ENCODE data around the gene TYROBP. TPM values are rescaled to one million over a fixed set of nuclear protein-coding genes. Genes with fewer than 3 reads are reported as not detected.

TYROBP gene
- total and polyA plus RNA-seq, 4 donors: 26.8 to 89.6 (median 40.7) TPM

DNA sequence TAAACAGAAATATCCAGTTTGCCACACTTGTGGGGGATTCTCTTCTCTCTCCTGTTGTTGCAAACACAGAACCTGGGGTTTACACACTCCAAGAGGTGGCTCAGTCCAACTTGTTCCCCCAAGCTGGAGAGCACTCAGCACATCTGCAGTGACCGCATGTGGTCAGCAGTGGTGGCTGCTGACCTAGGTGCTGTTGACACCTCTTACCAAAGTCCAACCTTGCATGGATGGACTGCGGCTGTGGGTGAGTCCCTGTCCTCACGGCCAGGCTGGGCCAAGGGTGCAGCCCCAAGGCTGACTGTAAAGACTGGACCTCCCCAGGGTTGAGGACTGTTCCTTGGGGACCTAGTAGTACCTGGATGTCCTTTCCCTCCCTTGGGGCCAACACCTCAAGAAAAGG, 34.1 kb upstream of the TYROBP start (continued):
- TF ChIP-seq FOXA1 (IDR thresholded peaks at IDR 0.05) (peak; percentile 66), RAD21 (IDR thresholded peaks at IDR 0.05) (peak; percentile 18 to 49), SP1 (IDR thresholded peaks at IDR 0.05) (peak; percentile 89)

DNA sequence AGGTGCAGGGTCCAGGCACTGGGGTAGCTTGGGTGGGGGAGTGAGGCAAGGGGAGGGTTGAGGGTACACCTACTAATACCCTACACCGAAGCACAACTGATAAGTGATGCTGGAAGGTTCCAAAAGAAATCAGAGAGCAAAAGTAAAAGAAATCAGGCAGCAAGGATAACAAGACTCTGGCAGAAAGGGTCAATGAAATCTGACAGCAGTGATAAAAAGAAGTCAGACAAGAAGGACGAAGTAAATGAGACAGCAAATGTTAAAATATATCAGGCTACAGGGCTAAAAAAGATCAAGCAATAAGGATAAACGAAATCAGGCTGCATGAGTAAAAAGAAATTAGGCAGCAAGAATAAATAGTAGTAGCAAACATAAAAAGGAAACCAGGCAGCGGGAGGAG, 32.7 kb upstream of the TYROBP start:
- H3K27me3 ChIP-seq (ENCODE audit: control insufficient read depth in 4 of 4, insufficient read depth in 4 of 4, low read length in 3 of 4): no peaks in the 10 kb centered on the region
- whole genome bisulfite sequencing: 77% methylated on average over 4 of the region's 4 CpGs
- H3K27ac ChIP-seq (ENCODE audit: low read depth in 1 of 2, low read length in 2 of 2): no peak overlapping the region
- no peak overlapping the region for H3K9ac ChIP-seq (ENCODE audit: low read depth in 1 of 2, low read length in 2 of 2)
- DNase-seq (ENCODE audit: low spot score): no peak
- H3K4me1 ChIP-seq (ENCODE audit: control insufficient read depth in 4 of 4, insufficient read depth in 4 of 4, low read length in 3 of 4): peaks cover 8 to 35% (median 23%) of the 10 kb centered on the region in 4 donors
- peaks cover 0 to 5% (median under 1%) of the 10 kb centered on the region in 4 donors for H3K36me3 ChIP-seq (ENCODE audit: control insufficient read depth in 4 of 4, insufficient read depth in 3 of 4, low read depth in 1 of 4, low read length in 3 of 4)
- no peaks in the 10 kb centered on the region for H3K9me3 ChIP-seq (ENCODE audit: control insufficient read depth in 4 of 4, low read length in 3 of 4)
- no peak overlapping the region for H3K4me3 ChIP-seq (ENCODE audit: low read depth in 1 of 3, low read length in 3 of 3)
- TF ChIP-seq RAD21 (IDR thresholded peaks at IDR 0.05) (no peak), FOXA1 (IDR thresholded peaks at IDR 0.05) (no peak), FOXA2 (IDR thresholded peaks at IDR 0.05) (no peak), GABPA (IDR thresholded peaks at IDR 0.05 in 1 of 2, conservative IDR thresholded peaks at IDR 0.05 in 1 of 2) (no peak), NR2F2 (IDR thresholded peaks at IDR 0.05) (no peak)
- TF ChIP-seq, protein P1, sequence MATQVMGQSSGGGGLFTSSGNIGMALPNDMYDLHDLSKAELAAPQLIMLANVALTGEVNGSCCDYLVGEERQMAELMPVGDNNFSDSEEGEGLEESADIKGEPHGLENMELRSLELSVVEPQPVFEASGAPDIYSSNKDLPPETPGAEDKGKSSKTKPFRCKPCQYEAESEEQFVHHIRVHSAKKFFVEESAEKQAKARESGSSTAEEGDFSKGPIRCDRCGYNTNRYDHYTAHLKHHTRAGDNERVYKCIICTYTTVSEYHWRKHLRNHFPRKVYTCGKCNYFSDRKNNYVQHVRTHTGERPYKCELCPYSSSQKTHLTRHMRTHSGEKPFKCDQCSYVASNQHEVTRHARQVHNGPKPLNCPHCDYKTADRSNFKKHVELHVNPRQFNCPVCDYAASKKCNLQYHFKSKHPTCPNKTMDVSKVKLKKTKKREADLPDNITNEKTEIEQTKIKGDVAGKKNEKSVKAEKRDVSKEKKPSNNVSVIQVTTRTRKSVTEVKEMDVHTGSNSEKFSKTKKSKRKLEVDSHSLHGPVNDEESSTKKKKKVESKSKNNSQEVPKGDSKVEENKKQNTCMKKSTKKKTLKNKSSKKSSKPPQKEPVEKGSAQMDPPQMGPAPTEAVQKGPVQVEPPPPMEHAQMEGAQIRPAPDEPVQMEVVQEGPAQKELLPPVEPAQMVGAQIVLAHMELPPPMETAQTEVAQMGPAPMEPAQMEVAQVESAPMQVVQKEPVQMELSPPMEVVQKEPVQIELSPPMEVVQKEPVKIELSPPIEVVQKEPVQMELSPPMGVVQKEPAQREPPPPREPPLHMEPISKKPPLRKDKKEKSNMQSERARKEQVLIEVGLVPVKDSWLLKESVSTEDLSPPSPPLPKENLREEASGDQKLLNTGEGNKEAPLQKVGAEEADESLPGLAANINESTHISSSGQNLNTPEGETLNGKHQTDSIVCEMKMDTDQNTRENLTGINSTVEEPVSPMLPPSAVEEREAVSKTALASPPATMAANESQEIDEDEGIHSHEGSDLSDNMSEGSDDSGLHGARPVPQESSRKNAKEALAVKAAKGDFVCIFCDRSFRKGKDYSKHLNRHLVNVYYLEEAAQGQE (IDR thresholded peaks at IDR 0.05): no peak
- TF ChIP-seq, protein P2, sequence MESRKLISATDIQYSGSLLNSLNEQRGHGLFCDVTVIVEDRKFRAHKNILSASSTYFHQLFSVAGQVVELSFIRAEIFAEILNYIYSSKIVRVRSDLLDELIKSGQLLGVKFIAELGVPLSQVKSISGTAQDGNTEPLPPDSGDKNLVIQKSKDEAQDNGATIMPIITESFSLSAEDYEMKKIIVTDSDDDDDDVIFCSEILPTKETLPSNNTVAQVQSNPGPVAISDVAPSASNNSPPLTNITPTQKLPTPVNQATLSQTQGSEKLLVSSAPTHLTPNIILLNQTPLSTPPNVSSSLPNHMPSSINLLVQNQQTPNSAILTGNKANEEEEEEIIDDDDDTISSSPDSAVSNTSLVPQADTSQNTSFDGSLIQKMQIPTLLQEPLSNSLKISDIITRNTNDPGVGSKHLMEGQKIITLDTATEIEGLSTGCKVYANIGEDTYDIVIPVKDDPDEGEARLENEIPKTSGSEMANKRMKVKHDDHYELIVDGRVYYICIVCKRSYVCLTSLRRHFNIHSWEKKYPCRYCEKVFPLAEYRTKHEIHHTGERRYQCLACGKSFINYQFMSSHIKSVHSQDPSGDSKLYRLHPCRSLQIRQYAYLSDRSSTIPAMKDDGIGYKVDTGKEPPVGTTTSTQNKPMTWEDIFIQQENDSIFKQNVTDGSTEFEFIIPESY (IDR thresholded peaks at IDR 0.05): no peak
- TF ChIP-seq, protein P3, sequence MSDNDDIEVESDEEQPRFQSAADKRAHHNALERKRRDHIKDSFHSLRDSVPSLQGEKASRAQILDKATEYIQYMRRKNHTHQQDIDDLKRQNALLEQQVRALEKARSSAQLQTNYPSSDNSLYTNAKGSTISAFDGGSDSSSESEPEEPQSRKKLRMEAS (IDR thresholded peaks at IDR 0.05): no peak
- TF ChIP-seq, protein P4, sequence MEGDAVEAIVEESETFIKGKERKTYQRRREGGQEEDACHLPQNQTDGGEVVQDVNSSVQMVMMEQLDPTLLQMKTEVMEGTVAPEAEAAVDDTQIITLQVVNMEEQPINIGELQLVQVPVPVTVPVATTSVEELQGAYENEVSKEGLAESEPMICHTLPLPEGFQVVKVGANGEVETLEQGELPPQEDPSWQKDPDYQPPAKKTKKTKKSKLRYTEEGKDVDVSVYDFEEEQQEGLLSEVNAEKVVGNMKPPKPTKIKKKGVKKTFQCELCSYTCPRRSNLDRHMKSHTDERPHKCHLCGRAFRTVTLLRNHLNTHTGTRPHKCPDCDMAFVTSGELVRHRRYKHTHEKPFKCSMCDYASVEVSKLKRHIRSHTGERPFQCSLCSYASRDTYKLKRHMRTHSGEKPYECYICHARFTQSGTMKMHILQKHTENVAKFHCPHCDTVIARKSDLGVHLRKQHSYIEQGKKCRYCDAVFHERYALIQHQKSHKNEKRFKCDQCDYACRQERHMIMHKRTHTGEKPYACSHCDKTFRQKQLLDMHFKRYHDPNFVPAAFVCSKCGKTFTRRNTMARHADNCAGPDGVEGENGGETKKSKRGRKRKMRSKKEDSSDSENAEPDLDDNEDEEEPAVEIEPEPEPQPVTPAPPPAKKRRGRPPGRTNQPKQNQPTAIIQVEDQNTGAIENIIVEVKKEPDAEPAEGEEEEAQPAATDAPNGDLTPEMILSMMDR (IDR thresholded peaks at IDR 0.05; ENCODE audit: low read depth, low read length, missing input control): no peak
- TF ChIP-seq, protein P5, sequence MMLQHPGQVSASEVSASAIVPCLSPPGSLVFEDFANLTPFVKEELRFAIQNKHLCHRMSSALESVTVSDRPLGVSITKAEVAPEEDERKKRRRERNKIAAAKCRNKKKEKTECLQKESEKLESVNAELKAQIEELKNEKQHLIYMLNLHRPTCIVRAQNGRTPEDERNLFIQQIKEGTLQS (IDR thresholded peaks at IDR 0.05): no peak
